ENCODE data around the gene PLXNA2. TPM values are rescaled to one million over a fixed set of nuclear protein-coding genes. Genes with fewer than 3 reads are reported as not detected.

The PLXNA2 gene
- total and polyA plus RNA-seq, 2 of the 8 experiments (the other 6 are each of a cell fraction or from before 2014, with no cell fraction given), result 0.33 to 1.5 TPM

DNA sequence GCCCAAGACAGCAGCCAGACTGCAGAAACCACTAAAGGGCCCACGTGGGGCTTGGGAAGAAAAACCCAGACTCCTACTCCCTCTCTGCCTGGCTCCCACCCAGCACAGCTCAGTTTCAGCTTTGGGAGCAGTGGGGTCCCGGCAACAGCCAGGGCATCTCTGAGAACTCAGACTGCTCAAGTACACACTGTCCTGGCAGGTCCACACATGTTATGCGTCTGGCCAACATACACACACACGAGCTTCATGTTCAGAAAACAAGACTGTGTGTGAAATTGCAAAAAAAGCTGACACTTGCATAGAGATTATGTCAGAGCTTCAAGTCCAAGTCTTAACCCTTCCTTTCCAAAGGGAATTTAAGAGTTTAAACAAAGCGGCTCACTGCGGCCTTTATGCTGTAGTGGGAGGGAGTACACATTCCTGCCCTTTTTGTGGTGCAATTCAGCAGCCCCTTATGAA, 196.7 kb downstream of the PLXNA2 start (continued):
- TF ChIP-seq, protein P1, sequence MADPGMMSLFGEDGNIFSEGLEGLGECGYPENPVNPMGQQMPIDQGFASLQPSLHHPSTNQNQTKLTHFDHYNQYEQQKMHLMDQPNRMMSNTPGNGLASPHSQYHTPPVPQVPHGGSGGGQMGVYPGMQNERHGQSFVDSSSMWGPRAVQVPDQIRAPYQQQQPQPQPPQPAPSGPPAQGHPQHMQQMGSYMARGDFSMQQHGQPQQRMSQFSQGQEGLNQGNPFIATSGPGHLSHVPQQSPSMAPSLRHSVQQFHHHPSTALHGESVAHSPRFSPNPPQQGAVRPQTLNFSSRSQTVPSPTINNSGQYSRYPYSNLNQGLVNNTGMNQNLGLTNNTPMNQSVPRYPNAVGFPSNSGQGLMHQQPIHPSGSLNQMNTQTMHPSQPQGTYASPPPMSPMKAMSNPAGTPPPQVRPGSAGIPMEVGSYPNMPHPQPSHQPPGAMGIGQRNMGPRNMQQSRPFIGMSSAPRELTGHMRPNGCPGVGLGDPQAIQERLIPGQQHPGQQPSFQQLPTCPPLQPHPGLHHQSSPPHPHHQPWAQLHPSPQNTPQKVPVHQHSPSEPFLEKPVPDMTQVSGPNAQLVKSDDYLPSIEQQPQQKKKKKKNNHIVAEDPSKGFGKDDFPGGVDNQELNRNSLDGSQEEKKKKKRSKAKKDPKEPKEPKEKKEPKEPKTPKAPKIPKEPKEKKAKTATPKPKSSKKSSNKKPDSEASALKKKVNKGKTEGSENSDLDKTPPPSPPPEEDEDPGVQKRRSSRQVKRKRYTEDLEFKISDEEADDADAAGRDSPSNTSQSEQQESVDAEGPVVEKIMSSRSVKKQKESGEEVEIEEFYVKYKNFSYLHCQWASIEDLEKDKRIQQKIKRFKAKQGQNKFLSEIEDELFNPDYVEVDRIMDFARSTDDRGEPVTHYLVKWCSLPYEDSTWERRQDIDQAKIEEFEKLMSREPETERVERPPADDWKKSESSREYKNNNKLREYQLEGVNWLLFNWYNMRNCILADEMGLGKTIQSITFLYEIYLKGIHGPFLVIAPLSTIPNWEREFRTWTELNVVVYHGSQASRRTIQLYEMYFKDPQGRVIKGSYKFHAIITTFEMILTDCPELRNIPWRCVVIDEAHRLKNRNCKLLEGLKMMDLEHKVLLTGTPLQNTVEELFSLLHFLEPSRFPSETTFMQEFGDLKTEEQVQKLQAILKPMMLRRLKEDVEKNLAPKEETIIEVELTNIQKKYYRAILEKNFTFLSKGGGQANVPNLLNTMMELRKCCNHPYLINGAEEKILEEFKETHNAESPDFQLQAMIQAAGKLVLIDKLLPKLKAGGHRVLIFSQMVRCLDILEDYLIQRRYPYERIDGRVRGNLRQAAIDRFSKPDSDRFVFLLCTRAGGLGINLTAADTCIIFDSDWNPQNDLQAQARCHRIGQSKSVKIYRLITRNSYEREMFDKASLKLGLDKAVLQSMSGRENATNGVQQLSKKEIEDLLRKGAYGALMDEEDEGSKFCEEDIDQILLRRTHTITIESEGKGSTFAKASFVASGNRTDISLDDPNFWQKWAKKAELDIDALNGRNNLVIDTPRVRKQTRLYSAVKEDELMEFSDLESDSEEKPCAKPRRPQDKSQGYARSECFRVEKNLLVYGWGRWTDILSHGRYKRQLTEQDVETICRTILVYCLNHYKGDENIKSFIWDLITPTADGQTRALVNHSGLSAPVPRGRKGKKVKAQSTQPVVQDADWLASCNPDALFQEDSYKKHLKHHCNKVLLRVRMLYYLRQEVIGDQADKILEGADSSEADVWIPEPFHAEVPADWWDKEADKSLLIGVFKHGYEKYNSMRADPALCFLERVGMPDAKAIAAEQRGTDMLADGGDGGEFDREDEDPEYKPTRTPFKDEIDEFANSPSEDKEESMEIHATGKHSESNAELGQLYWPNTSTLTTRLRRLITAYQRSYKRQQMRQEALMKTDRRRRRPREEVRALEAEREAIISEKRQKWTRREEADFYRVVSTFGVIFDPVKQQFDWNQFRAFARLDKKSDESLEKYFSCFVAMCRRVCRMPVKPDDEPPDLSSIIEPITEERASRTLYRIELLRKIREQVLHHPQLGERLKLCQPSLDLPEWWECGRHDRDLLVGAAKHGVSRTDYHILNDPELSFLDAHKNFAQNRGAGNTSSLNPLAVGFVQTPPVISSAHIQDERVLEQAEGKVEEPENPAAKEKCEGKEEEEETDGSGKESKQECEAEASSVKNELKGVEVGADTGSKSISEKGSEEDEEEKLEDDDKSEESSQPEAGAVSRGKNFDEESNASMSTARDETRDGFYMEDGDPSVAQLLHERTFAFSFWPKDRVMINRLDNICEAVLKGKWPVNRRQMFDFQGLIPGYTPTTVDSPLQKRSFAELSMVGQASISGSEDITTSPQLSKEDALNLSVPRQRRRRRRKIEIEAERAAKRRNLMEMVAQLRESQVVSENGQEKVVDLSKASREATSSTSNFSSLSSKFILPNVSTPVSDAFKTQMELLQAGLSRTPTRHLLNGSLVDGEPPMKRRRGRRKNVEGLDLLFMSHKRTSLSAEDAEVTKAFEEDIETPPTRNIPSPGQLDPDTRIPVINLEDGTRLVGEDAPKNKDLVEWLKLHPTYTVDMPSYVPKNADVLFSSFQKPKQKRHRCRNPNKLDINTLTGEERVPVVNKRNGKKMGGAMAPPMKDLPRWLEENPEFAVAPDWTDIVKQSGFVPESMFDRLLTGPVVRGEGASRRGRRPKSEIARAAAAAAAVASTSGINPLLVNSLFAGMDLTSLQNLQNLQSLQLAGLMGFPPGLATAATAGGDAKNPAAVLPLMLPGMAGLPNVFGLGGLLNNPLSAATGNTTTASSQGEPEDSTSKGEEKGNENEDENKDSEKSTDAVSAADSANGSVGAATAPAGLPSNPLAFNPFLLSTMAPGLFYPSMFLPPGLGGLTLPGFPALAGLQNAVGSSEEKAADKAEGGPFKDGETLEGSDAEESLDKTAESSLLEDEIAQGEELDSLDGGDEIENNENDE (IDR thresholded peaks at IDR 0.05; ENCODE audit: insufficient replicate concordance, low read length), result no peak
- no peak for TF ChIP-seq NRF1 (IDR thresholded peaks at IDR 0.05; ENCODE audit: low read depth, low read length)
